ENCODE measurements around the gene GCKR.

The GCKR gene

GRCh38 chr2:27493948-27494283 lies 2.7 kb upstream of the GCKR start:
- TF ChIP-seq CTCF (IDR thresholded peaks at IDR 0.05; ENCODE audit: borderline replicate concordance, control extremely low read depth, extremely low read depth, insufficient read depth, missing control alignments) = no peak
- no peak for DNase-seq (ENCODE audit: low spot score)
- in situ Hi-C loops (cut with MboI; ENCODE audit: low sequenced_read_pairs, unreplicated experiment) = no loop called here

DNA sequence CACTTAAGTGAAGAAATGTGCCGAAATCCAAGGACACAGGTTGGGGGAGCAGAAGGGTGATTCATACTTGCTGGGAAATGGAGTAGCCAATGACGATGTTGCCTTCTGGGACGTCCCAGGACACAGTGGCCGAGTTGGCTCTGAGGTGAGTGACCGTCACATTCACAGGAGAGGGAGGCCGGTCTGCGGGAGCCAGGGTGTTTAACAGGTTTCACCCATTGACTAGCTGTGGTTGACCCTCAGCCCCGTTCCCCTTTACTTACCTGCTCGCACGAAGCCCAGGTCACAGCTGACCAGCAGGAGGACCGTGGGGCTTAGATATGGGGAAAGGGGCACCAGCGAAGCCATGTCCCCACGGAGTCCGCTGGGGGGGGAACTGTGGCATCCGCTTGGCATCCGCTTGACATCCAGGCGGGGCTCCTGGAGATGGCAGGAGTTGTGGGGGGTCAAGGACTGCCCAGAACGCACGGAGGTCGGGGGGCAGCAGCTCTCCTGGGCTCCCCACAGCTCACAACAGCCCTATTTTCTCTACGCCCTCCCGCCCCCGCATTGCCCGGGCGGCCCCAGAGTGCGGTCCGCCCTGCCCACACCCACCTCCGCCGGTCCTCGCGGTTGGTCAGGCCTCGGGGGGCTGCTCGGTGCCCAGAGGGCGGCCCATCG lies 2.2 kb upstream of the GCKR start:
- in situ Hi-C loops (cut with MboI; ENCODE audit: low sequenced_read_pairs, unreplicated experiment) = no loop called here
- no peak for TF ChIP-seq CTCF (IDR thresholded peaks at IDR 0.05; ENCODE audit: borderline replicate concordance, control extremely low read depth, extremely low read depth, insufficient read depth, missing control alignments)
- DNase-seq (ENCODE audit: low spot score) = peak; percentile 34

- TF ChIP-seq CTCF (IDR thresholded peaks at IDR 0.05; ENCODE audit: borderline replicate concordance, control extremely low read depth, extremely low read depth, insufficient read depth, missing control alignments) = no peak
- in situ Hi-C loops (cut with MboI; ENCODE audit: low sequenced_read_pairs, unreplicated experiment) = no loop called here
- peak; percentile 52 for DNase-seq (ENCODE audit: low spot score)
Measured at GRCh38 chr2:27494944-27495554, 1.6 kb upstream of the GCKR start, which contains the start of gene FNDC4. Gene FNDC4 (minus strand): TSS chr2:27495200. CDS start chr2:27494679, 521 bp downstream.

- DNase-seq (ENCODE audit: low spot score) = no peak
- in situ Hi-C loops (cut with MboI; ENCODE audit: low sequenced_read_pairs, unreplicated experiment) = no loop called here
- TF ChIP-seq CTCF (IDR thresholded peaks at IDR 0.05; ENCODE audit: borderline replicate concordance, control extremely low read depth, extremely low read depth, insufficient read depth, missing control alignments) = no peak
Measured at GRCh38 chr2:27495840-27496356, 741 bp upstream of the GCKR start.

DNA sequence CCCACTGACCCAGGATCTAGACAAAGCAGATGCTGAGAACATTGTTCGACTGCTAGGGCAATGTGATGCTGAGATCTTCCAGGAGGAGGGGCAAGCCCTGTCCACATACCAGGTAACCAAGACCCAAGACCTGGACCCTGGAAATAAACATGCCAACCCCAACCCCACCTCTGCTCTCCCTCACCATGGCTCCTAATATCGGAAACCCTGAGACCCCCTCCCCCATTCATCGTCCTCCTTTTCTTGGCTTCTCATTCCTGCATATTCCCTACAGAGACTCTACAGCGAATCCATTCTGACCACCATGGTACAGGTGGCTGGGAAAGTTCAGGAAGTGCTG lies 619 bp downstream of the GCKR start:
- in situ Hi-C loops (cut with MboI; ENCODE audit: low sequenced_read_pairs, unreplicated experiment) = no loop called here
- no peak for TF ChIP-seq CTCF (IDR thresholded peaks at IDR 0.05; ENCODE audit: borderline replicate concordance, control extremely low read depth, extremely low read depth, insufficient read depth, missing control alignments)
- DNase-seq (ENCODE audit: low spot score) = no peak

DNA sequence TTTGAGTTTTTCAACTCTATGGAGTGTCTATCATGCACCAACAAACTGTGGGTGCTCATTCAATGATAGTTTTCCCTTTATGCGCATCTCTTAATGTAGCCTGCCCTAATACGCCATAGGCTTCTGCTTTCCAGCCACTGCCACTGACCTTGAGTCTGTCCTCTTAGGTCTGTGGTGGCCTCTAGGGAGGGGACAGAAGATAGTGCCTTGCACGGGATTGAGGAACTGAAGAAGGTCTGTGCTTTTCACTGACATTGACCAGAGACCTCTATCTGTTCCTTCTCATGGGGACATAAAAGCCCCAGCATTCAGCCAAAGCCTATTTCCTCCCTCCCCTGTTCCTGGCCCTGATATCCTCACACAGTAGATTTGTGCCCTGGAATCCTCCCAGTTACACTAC lies 2.3 kb downstream of the GCKR start:
- TF ChIP-seq CTCF (IDR thresholded peaks at IDR 0.05; ENCODE audit: borderline replicate concordance, control extremely low read depth, extremely low read depth, insufficient read depth, missing control alignments) = no peak
- DNase-seq (ENCODE audit: low spot score) = no peak
- in situ Hi-C loops (cut with MboI; ENCODE audit: low sequenced_read_pairs, unreplicated experiment) = no loop called here

Measured in GM13976 (cell line).